ACC112 (cell line): ENCODE results near the gene ARL5C.

Experiments
- H2AFZ ChIP-seq: fragments of 200-600 bp; sonication (generic); one replicate; pipeline ENCODE4 v1.6.0; 2017; ENCODE audit warnings: antibody characterized with exemption, low read length; ENCODE audit not compliant: unreplicated experiment
- H3K27ac ChIP-seq: fragments of 200-600 bp; sonication (generic); 2 replicates; pipeline ENCODE4 v1.5.1; 2014; ENCODE audit warnings: low read depth, mild to moderate bottlenecking, antibody characterized with exemption, low read length, moderate library complexity
- H3K27me3 ChIP-seq: fragments of 200-600 bp; sonication (generic); 2 replicates; pipeline ENCODE4 v1.6.1; 2014; ENCODE audit warnings: mild to moderate bottlenecking, antibody characterized with exemption, low read length, moderate library complexity, mixed read lengths; ENCODE audit not compliant: insufficient read depth
- H3K36me3 ChIP-seq: fragments of 200-600 bp; sonication (generic); 2 replicates; pipeline ENCODE4 v1.6.1; 2016; ENCODE audit warnings: mild to moderate bottlenecking, antibody characterized with exemption, low read length, moderate library complexity, mixed read lengths; ENCODE audit not compliant: insufficient read depth
- H3K4me1 ChIP-seq: fragments of 200-600 bp; sonication (generic); one replicate; pipeline ENCODE4 v1.6.1; 2016; ENCODE audit warnings: low read length, mixed read lengths; ENCODE audit not compliant: insufficient read depth, unreplicated experiment, control insufficient read depth
- H3K4me3 ChIP-seq: fragments of 200-600 bp; sonication (generic); 2 replicates; pipeline ENCODE4 v1.5.1; 2014; ENCODE audit warnings: mild to moderate bottlenecking, low read depth, low read length
- H3K79me2 ChIP-seq: fragments of 200-600 bp; sonication (generic); one replicate; pipeline ENCODE4 v1.6.0; 2016; ENCODE audit warnings: low read length; ENCODE audit not compliant: control insufficient read depth, unreplicated experiment, insufficient read depth

The ARL5C gene

GRCh38 chr17:39107155-39107554 lies 58.8 kb downstream of the ARL5C start:
- Histone ChIP-seq H3K36me3 (no peaks in the 10 kb centered on the region), H3K4me3 (no peak overlapping the region), H2AFZ (no peak overlapping the region), H3K4me1 (no peaks in the 10 kb centered on the region), H3K27ac (no peak overlapping the region), H3K79me2 (no peaks in the 10 kb centered on the region), H3K27me3 (peaks cover 7% of the 10 kb centered on the region; the same call in 1 of the 2 replicates)
